ENCODE results near the gene ARID3A.
"Not testable (repeated sequence)": the region's sequence is repeated elsewhere in the genome, so short reads cannot be mapped to it uniquely, and the experiment has no call there.

Gene ARID3A

GRCh38 chr19:948842-949496, 23.1 kb downstream of the ARID3A start:
- no peak for DNase-seq

GRCh38 chr19:950352-951066, 24.7 kb downstream of the ARID3A start:
- no peak for DNase-seq

DNA sequence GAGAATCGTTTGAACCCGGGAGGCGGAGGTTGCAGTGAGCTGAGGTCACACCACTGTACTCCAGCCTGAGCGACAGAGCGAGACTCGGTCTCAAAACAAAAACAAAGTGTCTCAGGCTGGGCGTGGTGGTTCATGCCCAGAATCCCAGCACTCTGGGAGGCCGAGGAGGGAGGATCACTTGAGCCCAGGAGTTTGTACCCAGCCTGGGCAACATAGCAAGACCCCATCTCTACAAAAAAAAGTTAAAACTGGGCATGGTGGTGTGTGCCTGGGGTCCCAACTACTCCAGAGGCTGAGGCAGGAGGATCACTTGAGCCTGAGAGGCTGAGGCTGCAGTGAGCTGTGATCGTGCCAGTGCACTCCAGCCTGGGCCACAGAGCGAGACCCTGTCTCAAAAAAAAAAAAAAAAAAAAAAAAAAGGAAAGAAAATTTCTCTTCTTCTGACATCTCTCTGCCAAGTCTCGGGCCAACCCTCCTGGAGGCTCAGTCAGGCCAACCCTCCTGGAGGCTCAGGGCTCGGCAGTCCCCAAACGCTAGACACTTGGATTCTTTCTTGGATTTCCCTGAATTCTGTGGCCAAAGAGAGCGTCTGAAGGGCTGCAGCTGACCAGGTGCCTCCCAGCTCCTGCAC, 26.3 kb downstream of the ARID3A start:
- DNase-seq = no peak

- no peak for DNase-seq
Measured at GRCh38 chr19:952680-953444, 27.0 kb downstream of the ARID3A start.

DNA sequence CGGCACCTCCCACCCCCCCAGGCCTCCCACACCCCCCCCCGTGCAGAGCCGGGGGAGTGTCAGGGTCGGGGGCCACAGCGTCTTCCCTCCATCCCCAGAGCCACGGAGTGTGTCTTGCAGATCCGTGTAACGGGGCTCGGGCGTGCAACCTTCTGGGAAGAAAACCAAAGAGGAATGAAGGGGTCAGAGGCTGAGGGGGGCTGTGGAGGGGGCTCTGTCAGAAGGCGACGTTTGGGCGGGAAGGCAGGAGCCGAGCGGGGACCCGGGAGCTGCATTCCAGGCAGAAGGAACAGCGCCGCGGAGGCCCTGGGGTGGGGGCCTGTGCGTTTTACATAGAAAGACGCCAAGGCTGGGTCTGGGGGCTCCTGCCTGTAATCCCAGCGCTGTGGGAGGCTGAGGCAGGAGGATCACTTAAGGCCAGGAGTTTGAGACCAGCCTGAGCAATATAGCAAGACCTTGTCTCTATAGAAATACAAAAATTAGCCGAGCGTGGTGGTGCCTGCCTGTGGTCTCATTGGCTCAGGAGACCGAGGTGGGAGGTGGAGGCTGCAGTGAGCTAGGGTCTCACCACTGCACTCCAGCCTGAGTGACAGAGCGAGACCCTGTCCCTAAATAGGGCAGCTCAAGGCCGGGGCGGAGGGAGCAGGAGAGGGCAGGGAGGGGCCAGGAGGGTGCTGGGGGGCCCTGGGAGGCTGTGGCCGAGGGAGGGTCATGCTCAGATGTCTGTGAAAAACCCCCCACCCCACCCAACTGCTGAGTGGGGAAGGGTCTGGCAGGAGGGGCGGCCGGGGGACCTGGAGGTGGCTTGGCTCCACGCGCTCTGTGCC, 27.8 kb downstream of the ARID3A start:
- DNase-seq = no peak

GRCh38 chr19:954272-954671, 28.4 kb downstream of the ARID3A start:
- DNase-seq = no peak

- no peak for DNase-seq
Measured at GRCh38 chr19:954672-955494, 29.0 kb downstream of the ARID3A start.

DNA sequence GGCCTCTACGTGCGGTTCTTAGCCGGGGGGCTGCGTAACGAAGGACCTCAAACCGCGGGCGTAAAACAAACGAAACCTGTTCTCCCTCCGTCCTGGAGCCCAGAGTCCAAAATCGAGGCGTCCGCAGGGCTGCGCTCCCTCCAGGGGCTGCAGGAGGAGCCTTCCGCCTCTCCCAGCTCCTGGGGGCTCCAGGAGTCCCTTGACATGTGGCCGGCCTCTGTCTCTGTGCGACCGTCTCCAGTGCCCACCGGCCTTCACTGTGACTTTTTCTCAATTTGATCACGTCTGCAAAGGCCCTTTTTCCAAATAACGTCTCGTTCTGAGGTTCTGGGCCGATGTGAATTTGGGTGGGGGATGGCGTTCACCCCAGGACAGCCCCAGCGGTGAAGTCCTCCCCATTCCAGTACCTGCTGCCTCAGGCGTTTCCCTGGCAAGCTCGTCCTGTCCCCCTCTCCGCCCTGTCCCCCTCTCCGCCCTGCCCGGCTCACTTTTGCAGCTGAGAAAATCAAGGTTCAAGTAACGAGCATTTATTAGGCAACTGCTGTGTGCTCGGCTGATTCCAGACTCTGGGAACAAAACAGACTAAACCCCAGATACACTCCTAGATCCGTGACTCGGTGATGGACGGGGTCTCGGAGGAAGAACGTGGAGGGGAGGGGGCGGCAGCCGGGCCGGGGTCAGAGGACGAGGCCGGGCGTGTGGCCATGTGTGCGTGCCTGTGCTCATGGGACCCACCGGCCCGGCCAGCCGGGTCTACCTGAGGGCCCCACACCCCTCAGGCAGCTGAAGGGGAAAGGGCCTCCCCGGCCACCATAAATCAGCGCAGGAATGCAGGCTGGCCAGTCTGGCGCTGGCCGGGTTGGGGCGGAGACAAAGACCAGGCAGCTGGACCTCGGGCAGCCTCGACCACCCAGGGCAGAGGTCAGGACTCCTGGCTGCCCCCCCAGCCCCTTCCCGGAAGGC, 30.2 kb downstream of the ARID3A start:
- DNase-seq = no peak

DNA sequence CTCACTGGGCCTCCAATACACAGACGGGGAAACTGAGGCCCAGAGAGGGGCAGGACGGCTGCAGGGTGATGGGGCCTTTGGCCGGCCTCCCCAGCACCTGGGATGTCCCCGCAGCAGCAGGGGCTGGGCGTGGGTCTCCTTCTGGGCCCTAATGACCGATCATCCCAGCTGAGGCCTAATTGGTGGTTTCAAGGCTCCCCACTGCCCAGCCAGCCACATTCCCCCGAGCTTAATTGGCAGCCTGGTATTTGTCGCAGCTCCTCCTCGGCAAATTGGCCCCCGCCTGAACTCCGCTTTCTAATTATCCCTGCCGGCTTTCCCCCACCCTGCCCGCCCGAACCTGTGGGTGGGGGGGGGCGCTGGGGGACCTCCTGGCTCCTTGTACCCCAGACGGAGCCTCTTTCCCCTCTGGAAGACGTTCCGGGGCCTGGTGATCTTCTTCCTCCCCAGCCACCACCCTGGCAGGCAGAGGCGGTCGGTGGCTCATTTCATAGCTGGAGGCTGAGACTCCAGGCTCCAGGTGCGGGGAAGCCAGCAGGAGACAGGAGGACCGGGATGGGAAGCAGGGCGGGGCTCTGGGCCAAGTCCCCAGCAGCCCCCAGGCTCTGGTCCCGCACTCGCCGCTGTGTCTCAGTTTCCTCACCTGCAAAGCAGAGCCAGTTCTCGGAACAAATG, 31.1 kb downstream of the ARID3A start:
- DNase-seq = no peak

GRCh38 chr19:957578-957977, 31.7 kb downstream of the ARID3A start:
- DNase-seq = not testable (repeated sequence)

- DNase-seq = no peak
Measured at GRCh38 chr19:958967-959855, 33.4 kb downstream of the ARID3A start.

DNA sequence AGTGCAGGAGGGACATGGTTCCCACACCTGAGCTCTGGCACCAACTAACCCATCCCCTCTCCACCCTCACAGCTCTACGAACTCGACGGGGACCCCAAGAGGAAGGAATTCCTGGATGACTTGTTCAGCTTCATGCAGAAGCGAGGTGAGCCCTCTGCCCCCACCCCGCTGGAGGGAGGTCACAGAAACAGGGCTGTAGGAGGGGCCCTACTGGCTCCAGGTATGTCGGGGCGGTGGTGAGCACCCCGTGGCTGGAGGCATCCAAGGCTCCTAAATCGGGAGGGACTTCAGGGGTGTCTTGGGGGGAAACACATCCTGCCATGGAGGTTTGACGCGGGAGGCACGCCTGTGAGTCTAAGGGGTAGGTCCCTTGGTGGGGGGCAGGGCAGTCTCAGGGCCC, 34.2 kb downstream of the ARID3A start:
- DNase-seq = no peak

GRCh38 chr19:960601-960938, 34.7 kb downstream of the ARID3A start:
- no peak for DNase-seq

GRCh38 chr19:961866-962620, 36.2 kb downstream of the ARID3A start:
- DNase-seq = no peak

DNA sequence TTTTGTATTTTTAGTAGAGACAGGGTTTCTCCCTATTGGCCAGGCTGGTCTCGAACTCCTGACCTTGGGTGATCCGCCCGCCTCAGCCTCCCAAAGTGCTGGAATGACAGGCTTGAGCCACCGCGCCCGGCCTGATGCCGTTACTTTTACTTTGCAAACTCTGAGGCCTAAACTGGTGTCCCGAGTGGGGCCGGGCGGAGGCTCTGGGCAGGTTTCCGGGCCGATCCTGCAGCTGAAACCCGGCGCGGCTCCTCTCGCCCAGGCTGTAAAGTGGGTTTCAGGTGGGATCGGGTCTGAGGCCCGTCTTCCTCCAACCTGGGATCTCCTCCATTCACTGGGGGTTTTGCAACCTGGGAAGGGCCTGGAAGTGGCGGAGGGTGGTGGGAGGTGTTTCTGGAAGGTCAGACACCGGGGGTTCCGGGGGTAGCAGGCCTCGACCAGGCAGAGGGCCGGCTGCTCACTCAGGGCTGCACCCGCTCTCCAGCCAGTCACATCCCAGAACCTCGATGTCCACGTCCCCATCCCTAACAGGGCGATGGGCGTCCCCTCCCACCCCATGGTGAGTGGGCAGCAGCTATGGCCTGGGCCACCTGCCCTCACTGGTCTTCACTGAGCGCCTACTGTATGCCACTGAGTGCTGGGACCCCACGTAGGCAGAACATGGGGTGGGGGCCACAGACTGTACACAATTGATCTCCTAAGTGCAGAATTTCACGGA, 37.0 kb downstream of the ARID3A start:
- no peak for DNase-seq

- DNase-seq = no peak
Measured at GRCh38 chr19:963486-963951, 37.7 kb downstream of the ARID3A start.

DNA sequence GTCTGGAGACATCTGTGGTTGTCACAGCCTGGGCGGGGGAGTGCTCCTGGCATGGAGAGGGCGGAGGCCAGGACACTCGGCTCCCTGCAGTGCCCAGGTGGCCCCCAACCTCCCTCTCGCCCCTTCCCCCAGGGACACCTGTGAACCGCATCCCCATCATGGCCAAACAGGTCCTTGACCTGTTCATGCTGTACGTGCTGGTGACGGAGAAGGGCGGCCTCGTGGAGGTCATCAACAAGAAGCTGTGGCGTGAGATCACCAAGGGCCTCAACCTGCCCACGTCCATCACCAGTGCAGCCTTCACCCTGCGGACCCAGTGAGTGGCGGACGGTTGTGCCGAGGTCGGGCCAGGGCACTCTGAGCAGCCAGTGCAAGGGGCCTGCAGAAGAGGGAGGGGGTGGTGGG, 38.3 kb downstream of the ARID3A start:
- DNase-seq = no peak
